Endothelial cell of umbilical vein (primary cell): ENCODE measurements around the gene DAB2IP.

Source experiments
- CTCF ChIP-seq, 2 donors: IDR thresholded peaks; 1 replicate in 1 of 2; 2 replicates in 1 of 2; pipeline ENCODE4 v1.5.1; 2011; ENCODE audit warnings: low read length in 2 of 2, mild to moderate bottlenecking in 2 of 2, moderate library complexity in 2 of 2, control low read depth in 1 of 2, inconsistent platforms in 1 of 2, low read depth in 1 of 2; ENCODE audit not compliant: insufficient read depth in 1 of 2; ENCODE audit errors: extremely low read depth in 1 of 2
- EZH2 ChIP-seq: IDR thresholded peaks from 2 replicates; pipeline ENCODE4 v1.6.1; 2012; ENCODE audit warnings: borderline replicate concordance, low read depth, mild to moderate bottlenecking, moderate library complexity, low read length, inconsistent platforms; ENCODE audit not compliant: severe bottlenecking
- GATA2 ChIP-seq: IDR thresholded peaks from 2 replicates; pipeline ENCODE4 v1.7.0; 2011; ENCODE audit warnings: low read depth, mild to moderate bottlenecking, moderate library complexity, mixed read lengths, low read length; ENCODE audit not compliant: insufficient read length, insufficient read depth
- JUN ChIP-seq: IDR thresholded peaks from 2 replicates; pipeline ENCODE4 v1.6.1; 2011; ENCODE audit warnings: borderline replicate concordance, low read depth; ENCODE audit not compliant: insufficient read length, insufficient read depth
- MAX ChIP-seq: IDR thresholded peaks from 2 replicates; pipeline ENCODE4 v1.6.1; 2011; ENCODE audit not compliant: insufficient read depth, insufficient read length
- MYC ChIP-seq: IDR thresholded peaks from one replicate; pipeline ENCODE4 v1.6.1; 2011; ENCODE audit warnings: mild to moderate bottlenecking, low read depth, low read length
- POLR2A ChIP-seq: IDR thresholded peaks from 2 replicates; pipeline ENCODE4 v1.6.1; 2012; ENCODE audit warnings: low read depth, mild to moderate bottlenecking, control low read depth, low read length
- POLR2AphosphoS5 ChIP-seq: IDR thresholded peaks from 2 replicates; pipeline ENCODE4 v1.6.1; 2012; ENCODE audit warnings: low read depth, mild to moderate bottlenecking, control low read depth, low read length, moderate library complexity; ENCODE audit not compliant: insufficient read depth

GRCh38 chr9:121746866-121747265 is 95.4 kb downstream of the DAB2IP start:
- TF ChIP-seq CTCF (IDR thresholded peaks at IDR 0.05; ENCODE audit: extremely low read depth in 1 of 2, insufficient read depth in 1 of 2, low read depth in 1 of 2, low read length in 2 of 2): no peak
- no peak for TF ChIP-seq MAX
- TF ChIP-seq POLR2AphosphoS5: no peak
- TF ChIP-seq POLR2A: no peak
- TF ChIP-seq JUN: no peak
- TF ChIP-seq MYC: no peak
- no peak for TF ChIP-seq EZH2
- no peak for TF ChIP-seq GATA2
